Measurements from ENCODE around the gene ZNF547. TPM values are rescaled to one million over a fixed set of nuclear protein-coding genes. Genes with fewer than 3 reads are reported as not detected.

ZNF547 gene
- 2.5 TPM for polyA plus RNA-seq (2013, experiment 1 of 2)
- polyA plus RNA-seq (2013, experiment 2 of 2), result 2.7 TPM

GRCh38 chr19:57362997-57363687 is at the start of gene ZNF547, which contains the start of gene TRAPPC2B:
Gene ZNF547, plus strand, starts transcription at chr19:57363551. Its CDS starts 5,005 bp downstream, at chr19:57368556.
Gene TRAPPC2B, plus strand, starts transcription at chr19:57363551. Its CDS starts 1,283 bp downstream, at chr19:57364834.
- Histone ChIP-seq H3K4me1 (ENCODE audit: control insufficient read depth, insufficient read depth, low read length, poor library complexity, severe bottlenecking) (no peaks in the 10 kb centered on the region), H3K36me3 (ENCODE audit: control insufficient read depth, insufficient read depth, low read length) (peaks cover 8% of the 10 kb centered on the region), H3K27ac (ENCODE audit: low read depth, low read length, severe bottlenecking) (peak within 1 kb of the TSS; percentile 86), H3K9me3 (ENCODE audit: control insufficient read depth, low read length) (no peaks in the 10 kb centered on the region), H3K4me3 (ENCODE audit: extremely low read depth, insufficient read depth, low read length, poor library complexity, severe bottlenecking) (peak within 1 kb of the TSS; percentile 72)
- WGBS, 2 experiments (ENCODE audit: insufficient coverage in 2 of 2), result 4 to 5% methylated on average over 44 to 46 of the region's 47 CpGs

GRCh38 chr19:57314146-57314545 is 49.2 kb upstream of the ZNF547 start:
- Histone ChIP-seq H3K4me1 (ENCODE audit: control insufficient read depth, insufficient read depth, low read length, poor library complexity, severe bottlenecking) (no peaks in the 10 kb centered on the region), H3K36me3 (ENCODE audit: control insufficient read depth, insufficient read depth, low read length) (no peaks in the 10 kb centered on the region), H3K4me3 (ENCODE audit: extremely low read depth, insufficient read depth, low read length, poor library complexity, severe bottlenecking) (no peak overlapping the region), H3K9me3 (ENCODE audit: control insufficient read depth, low read length) (no peaks in the 10 kb centered on the region), H3K27ac (ENCODE audit: low read depth, low read length, severe bottlenecking) (no peak overlapping the region)
- 60% methylated on average over 2 of the region's 4 CpGs; no CpG with 5 or more reads in 1 of the 2 experiments for WGBS, 2 experiments (ENCODE audit: insufficient coverage in 2 of 2)

- Histone ChIP-seq H3K36me3 (ENCODE audit: control insufficient read depth, insufficient read depth, low read length) (no peaks in the 10 kb centered on the region), H3K4me1 (ENCODE audit: control insufficient read depth, insufficient read depth, low read length, poor library complexity, severe bottlenecking) (peaks cover 13% of the 10 kb centered on the region), H3K9me3 (ENCODE audit: control insufficient read depth, low read length) (no peaks in the 10 kb centered on the region), H3K27ac (ENCODE audit: low read depth, low read length, severe bottlenecking) (no peak overlapping the region), H3K4me3 (ENCODE audit: extremely low read depth, insufficient read depth, low read length, poor library complexity, severe bottlenecking) (no peak overlapping the region)
- WGBS, 2 experiments (ENCODE audit: insufficient coverage in 2 of 2), result 20 to 22% methylated on average over 16 to 23 of the region's 29 CpGs
Observed at GRCh38 chr19:57317503-57317902, 45.8 kb upstream of the ZNF547 start.

- peak overlapping the region; percentile 98 for H3K4me3 ChIP-seq (ENCODE audit: extremely low read depth, insufficient read depth, low read length, poor library complexity, severe bottlenecking)
- H3K27ac ChIP-seq (ENCODE audit: low read depth, low read length, severe bottlenecking), result peak overlapping the region; percentile 68
- H3K9me3 ChIP-seq (ENCODE audit: control insufficient read depth, low read length), result no peaks in the 10 kb centered on the region
- 0% methylated on average over 1 of the region's 1 CpG; no CpG with 5 or more reads in 1 of the 2 experiments for WGBS, 2 experiments (ENCODE audit: insufficient coverage in 2 of 2)
- H3K4me1 ChIP-seq (ENCODE audit: control insufficient read depth, insufficient read depth, low read length, poor library complexity, severe bottlenecking), result peaks cover 13% of the 10 kb centered on the region
- H3K36me3 ChIP-seq (ENCODE audit: control insufficient read depth, insufficient read depth, low read length), result peaks cover 15% of the 10 kb centered on the region
Observed at GRCh38 chr19:57319869-57320179, 43.5 kb upstream of the ZNF547 start.

- Histone ChIP-seq H3K27ac (ENCODE audit: low read depth, low read length, severe bottlenecking) (peak within 1 kb of the TSS; percentile 79), H3K4me1 (ENCODE audit: control insufficient read depth, insufficient read depth, low read length, poor library complexity, severe bottlenecking) (peaks cover 13% of the 10 kb centered on the region), H3K4me3 (ENCODE audit: extremely low read depth, insufficient read depth, low read length, poor library complexity, severe bottlenecking) (peak within 1 kb of the TSS; percentile 98), H3K36me3 (ENCODE audit: control insufficient read depth, insufficient read depth, low read length) (peaks cover 21% of the 10 kb centered on the region), H3K9me3 (ENCODE audit: control insufficient read depth, low read length) (no peaks in the 10 kb centered on the region)
- WGBS, 2 experiments (ENCODE audit: insufficient coverage in 2 of 2), result 0 to 1% methylated on average over 67 to 69 of the region's 71 CpGs
Observed at GRCh38 chr19:57320180-57321084, 42.9 kb upstream of the ZNF547 start, which contains the start of gene ZNF543. Gene ZNF543, plus strand, starts transcription at chr19:57320472. Its CDS starts 382 bp downstream, at chr19:57320854.

- Histone ChIP-seq H3K4me3 (ENCODE audit: extremely low read depth, insufficient read depth, low read length, poor library complexity, severe bottlenecking) (peak overlapping the region; percentile 98), H3K9me3 (ENCODE audit: control insufficient read depth, low read length) (no peaks in the 10 kb centered on the region), H3K36me3 (ENCODE audit: control insufficient read depth, insufficient read depth, low read length) (peaks cover 28% of the 10 kb centered on the region), H3K4me1 (ENCODE audit: control insufficient read depth, insufficient read depth, low read length, poor library complexity, severe bottlenecking) (peaks cover 13% of the 10 kb centered on the region), H3K27ac (ENCODE audit: low read depth, low read length, severe bottlenecking) (no peak overlapping the region)
- WGBS, 2 experiments (ENCODE audit: insufficient coverage in 2 of 2), result 55 to 63% methylated on average over 8 of the region's 8 CpGs
Observed at GRCh38 chr19:57321116-57321515, 42.2 kb upstream of the ZNF547 start.

- WGBS, 2 experiments (ENCODE audit: insufficient coverage in 2 of 2), result 85 to 100% methylated on average over 1 to 3 of the region's 3 CpGs
- H3K4me3 ChIP-seq (ENCODE audit: extremely low read depth, insufficient read depth, low read length, poor library complexity, severe bottlenecking), result peak overlapping the region; percentile 98
Observed at GRCh38 chr19:57321751-57322150, 41.6 kb upstream of the ZNF547 start.

GRCh38 chr19:57324992-57325391 is 38.4 kb upstream of the ZNF547 start:
- Histone ChIP-seq H3K4me1 (ENCODE audit: control insufficient read depth, insufficient read depth, low read length, poor library complexity, severe bottlenecking) (peaks cover 9% of the 10 kb centered on the region), H3K4me3 (ENCODE audit: extremely low read depth, insufficient read depth, low read length, poor library complexity, severe bottlenecking) (no peak overlapping the region), H3K27ac (ENCODE audit: low read depth, low read length, severe bottlenecking) (no peak overlapping the region), H3K9me3 (ENCODE audit: control insufficient read depth, low read length) (no peaks in the 10 kb centered on the region), H3K36me3 (ENCODE audit: control insufficient read depth, insufficient read depth, low read length) (peaks cover 65% of the 10 kb centered on the region)

More at GRCh38 chr19:57321751-57322150, 41.6 kb upstream of the ZNF547 start:
- peaks cover 13% of the 10 kb centered on the region for H3K4me1 ChIP-seq (ENCODE audit: control insufficient read depth, insufficient read depth, low read length, poor library complexity, severe bottlenecking)
- H3K9me3 ChIP-seq (ENCODE audit: control insufficient read depth, low read length), result no peaks in the 10 kb centered on the region
- peaks cover 34% of the 10 kb centered on the region for H3K36me3 ChIP-seq (ENCODE audit: control insufficient read depth, insufficient read depth, low read length)
- no peak overlapping the region for H3K27ac ChIP-seq (ENCODE audit: low read depth, low read length, severe bottlenecking)

GRCh38 chr19:57327993-57328392 is 35.4 kb upstream of the ZNF547 start:
- no peaks in the 10 kb centered on the region for H3K4me1 ChIP-seq (ENCODE audit: control insufficient read depth, insufficient read depth, low read length, poor library complexity, severe bottlenecking)
- H3K27ac ChIP-seq (ENCODE audit: low read depth, low read length, severe bottlenecking), result no peak overlapping the region
- H3K36me3 ChIP-seq (ENCODE audit: control insufficient read depth, insufficient read depth, low read length), result peaks cover 77% of the 10 kb centered on the region
- H3K9me3 ChIP-seq (ENCODE audit: control insufficient read depth, low read length), result no peaks in the 10 kb centered on the region
- no peak overlapping the region for H3K4me3 ChIP-seq (ENCODE audit: extremely low read depth, insufficient read depth, low read length, poor library complexity, severe bottlenecking)
- whole genome bisulfite sequencing, 2 experiments (ENCODE audit: insufficient coverage in 2 of 2), result 98 to 100% methylated on average over 6 to 8 of the region's 8 CpGs

GRCh38 chr19:57334191-57334590 is 29.2 kb upstream of the ZNF547 start:
- Histone ChIP-seq H3K9me3 (ENCODE audit: control insufficient read depth, low read length) (no peaks in the 10 kb centered on the region), H3K27ac (ENCODE audit: low read depth, low read length, severe bottlenecking) (no peak overlapping the region)
- 91 to 94% methylated on average over 4 of the region's 4 CpGs for WGBS, 2 experiments (ENCODE audit: insufficient coverage in 2 of 2)

More at GRCh38 chr19:57334191-57334590, 29.2 kb upstream of the ZNF547 start:
- H3K4me3 ChIP-seq (ENCODE audit: extremely low read depth, insufficient read depth, low read length, poor library complexity, severe bottlenecking), result no peak overlapping the region
- no peaks in the 10 kb centered on the region for H3K4me1 ChIP-seq (ENCODE audit: control insufficient read depth, insufficient read depth, low read length, poor library complexity, severe bottlenecking)
- H3K36me3 ChIP-seq (ENCODE audit: control insufficient read depth, insufficient read depth, low read length), result peaks cover 19% of the 10 kb centered on the region

Measured in mesodermal cell (in vitro differentiated cells).